CD4-positive, alpha-beta T cell treated with Interleukin-15 for 4 hours (primary cell): ENCODE measurements around the gene NSG2.

ENCODE experiments used
- DNase-seq: peaks from one replicate; pipeline ENCODE4 v3.0.0-alpha.2; 2020; ENCODE audit warnings: low spot score

Gene NSG2

DNA sequence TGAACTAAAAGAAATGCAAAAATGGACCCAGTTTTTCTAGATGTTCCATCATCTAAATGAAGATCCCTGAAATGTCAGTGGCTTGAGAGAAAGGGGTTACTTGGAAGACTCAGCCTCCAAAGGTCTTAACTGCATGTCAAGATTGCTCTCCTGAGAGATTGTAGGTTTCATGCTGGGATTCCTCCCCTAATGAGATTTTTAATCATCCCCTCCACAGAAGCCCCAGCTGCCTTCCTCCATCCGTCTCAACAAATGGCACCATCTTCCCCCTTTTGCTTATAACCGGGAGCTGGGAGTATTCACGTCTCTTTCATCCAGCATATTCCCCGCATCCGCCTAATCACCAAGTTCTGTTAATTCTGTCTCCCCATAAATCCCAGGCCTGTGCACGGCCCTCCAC is 104.5 kb downstream of the NSG2 start:
- no peak for DNase-seq

- no peak for DNase-seq
Measured at GRCh38 chr5:174151599-174152181, 106.2 kb downstream of the NSG2 start.

DNA sequence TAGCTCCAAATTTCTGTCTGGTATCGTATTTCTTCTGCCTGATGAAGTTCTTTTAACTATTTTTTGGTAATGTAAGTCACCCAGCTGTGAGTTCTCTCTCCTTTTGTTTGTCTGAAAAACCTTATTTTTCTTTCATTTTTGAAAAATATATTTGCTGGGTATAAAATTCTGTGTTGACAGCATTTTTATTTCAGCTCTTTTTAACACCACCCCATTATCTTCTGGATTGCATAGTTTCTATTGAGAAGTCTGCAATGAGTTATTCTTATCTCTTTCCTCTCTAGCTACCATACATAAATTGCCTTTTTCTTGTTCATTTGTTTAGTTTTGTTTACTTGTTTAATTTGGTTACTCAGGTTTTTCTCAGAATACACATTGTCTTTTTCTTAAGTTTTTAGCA is 109.1 kb downstream of the NSG2 start:
- no peak for DNase-seq

DNA sequence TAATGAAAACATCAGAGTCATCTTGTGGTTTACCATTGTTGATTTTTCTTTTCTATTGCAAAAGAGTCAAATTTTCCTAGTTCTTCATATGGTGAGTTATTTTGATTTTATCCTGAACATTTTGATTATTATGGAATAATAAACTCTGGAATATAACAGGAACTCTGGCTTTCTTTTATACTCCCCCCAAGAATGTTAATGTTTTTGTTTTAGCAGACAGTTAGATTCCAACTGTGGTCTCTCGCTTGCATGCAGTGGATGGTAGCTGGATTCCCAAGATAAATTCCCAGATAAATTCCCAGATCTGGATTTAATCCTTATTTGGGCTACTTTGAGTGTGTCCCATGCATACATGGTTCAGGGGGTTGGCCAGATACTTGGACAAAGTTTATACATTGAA is 109.8 kb downstream of the NSG2 start:
- no peak for DNase-seq

GRCh38 chr5:174155706-174156105 is 110.2 kb downstream of the NSG2 start:
- DNase-seq, result no peak

- no peak for DNase-seq
Measured at GRCh38 chr5:174157048-174157447, 111.5 kb downstream of the NSG2 start.
